Stimulated activated CD8-positive, alpha-beta memory T cell treated with anti-CD3 and anti-CD28 coated beads, Interleukin-7, amount 100 ng/mL, for 48 hours (primary cell): Measurements from ENCODE around the gene SKA3.
"Not testable (repeated sequence)": the region's sequence is repeated elsewhere in the genome, so short reads cannot be mapped to it uniquely, and the experiment has no call there.

Source experiments
- DNase-seq, 2 donors: peaks; one replicate each; pipeline ENCODE4 v3.0.0-alpha.2; 2020; ENCODE audit warnings: low read depth in 1 of 2; ENCODE audit errors: extremely low read depth in 1 of 2

SKA3 gene

DNA sequence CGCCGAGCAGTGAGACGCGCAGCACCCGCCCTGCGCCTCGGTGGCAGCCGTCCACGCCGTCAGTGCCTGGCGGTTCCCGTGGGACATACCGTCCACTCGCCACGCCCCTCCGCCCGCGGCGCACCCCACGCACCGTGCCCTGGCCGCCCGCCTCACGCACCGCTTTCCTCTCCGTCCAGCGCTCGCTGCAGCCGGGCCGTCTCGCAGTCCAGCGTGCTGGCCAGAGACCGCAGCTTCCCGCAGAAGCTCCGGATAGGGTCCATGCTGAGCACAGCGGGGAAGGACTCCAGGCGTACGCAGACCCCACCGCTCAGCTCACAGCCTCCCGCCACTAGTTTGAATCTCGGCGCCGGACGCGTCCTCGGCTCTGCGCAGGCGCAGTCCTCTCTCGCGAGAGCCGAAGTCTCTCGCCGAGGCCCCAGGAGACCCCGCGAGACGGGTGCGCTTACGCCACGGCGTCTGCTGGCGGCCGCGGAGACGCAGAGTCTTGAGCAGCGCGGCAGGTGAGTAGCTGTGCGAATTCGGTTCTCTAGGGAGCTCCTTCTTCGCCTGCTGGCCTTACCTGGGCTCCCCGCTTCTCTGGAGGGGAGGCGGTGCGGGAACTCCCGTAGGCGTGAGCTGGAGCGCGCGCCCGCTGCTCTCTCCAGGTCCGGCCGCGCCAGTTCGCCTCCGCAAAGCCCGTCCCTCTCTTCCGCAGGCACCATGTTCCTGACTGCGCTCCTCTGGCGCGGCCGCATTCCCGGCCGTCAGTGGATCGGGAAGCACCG, at the start of gene SKA3, which contains the start of gene MRPL57:
Gene SKA3 (minus strand): TSS at position 338 of the 767 bp plus-strand sequence. CDS start 75 bp downstream, at position 263.
Gene MRPL57 (plus strand): TSS at position 444 of the 767 bp plus-strand sequence. CDS start 259 bp downstream, at position 703.
- peak; percentile 85 to 92 for DNase-seq

DNA sequence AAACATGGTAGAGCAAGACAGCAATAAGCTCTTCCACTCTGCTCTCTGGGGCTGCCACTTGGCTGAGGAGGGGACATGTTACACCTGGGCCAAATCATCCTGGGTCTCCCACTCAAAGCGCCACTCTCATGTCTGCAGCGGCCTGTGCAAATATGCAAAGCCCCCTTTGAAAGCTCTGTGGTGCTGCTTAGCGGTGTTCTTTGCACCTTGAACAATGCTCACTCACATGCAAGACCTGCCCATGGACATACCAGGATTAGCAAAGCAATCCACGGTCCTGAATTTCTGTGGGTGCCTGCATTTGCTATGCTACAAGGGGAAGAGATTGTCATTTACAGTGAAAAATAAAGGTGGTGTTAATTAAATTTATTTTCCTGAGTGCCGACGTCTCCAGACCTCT, 48.7 kb upstream of the SKA3 start:
- no peak for DNase-seq

DNA sequence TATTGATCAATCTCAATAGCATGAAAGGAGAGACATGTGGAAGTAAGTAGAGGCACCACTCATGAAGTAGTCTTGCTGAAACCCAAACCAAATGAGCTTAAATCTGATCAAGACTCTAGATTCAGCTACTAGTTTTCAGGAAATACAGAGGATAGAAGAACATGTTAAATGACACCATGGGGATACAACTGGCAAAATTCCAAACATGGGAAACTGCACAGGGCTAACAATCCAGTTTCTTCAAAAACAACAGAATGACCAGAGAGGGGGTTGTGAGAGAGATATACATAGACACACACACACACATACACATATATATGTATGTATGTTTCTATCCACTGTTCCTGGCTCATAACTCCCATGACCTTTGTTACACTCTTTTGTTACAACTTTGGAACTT, 44.9 kb upstream of the SKA3 start:
- no peak for DNase-seq

DNA sequence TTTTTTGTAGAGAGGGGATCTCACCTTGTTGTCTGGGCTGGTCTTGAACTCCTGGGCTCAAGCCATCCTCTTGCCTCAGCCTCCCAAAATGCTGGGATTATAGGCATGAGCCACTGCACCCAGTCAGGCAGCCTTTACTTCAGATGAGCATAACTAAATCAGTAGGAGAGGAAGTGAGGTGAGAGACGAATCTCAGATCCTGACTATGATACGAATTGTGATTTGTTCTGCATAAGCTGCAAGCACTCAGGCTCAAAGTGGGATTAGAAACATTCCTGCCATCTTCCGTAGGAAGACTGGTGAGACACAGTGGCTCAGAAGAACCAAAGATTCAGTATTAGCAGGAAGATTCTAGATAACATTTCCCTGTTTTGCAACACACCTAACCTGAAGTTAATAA, 43.4 kb upstream of the SKA3 start:
- not testable (repeated sequence) for DNase-seq

DNA sequence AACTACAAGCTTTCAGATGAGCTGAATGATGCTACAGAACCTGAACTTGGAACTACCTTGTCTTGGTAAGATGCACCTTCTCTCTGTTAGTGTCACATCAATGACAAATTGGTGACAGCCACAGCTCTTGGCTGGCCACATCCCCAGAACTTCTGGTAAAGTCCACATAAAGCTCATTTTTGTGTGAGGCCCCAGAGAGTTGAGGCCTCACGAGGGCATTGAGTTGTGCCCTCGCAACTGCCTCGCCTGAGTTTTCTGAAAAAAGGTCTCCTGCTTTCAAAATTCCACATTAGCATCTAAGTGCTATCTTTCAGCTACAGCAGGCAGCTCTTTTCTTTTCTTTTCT, 42.7 kb upstream of the SKA3 start:
- DNase-seq: no peak

DNA sequence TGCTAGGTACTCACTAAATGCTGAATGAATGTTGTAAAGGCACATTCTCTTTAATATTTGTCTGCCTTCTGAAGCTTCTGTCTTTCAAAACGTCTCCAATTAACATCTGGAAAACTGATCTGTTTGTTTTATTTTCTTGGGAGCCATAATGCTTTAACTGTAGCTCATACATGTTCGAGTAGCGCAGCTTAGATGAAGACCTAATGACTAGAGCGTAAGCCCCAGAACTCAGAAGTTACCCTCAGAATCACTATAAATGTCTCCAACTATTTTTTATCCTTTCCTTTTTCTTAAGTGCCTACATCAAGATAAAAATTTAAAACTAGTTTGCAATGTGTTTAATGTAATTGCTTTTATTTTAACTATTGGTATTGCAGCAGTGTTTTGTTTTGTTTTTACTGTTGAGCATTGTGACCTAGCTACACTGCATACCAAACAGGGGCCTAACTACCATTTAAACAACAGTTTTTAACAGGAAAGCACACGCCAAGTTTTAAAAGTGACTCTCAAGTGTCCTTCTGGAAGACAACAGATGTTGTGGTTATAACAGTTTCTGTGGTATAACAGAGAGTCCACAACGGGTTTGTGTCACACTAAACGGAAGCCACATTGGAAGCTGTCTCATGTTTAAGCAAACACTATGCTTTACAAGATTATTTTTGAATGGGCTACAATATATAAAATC, 42.1 kb upstream of the SKA3 start:
- no peak for DNase-seq

DNA sequence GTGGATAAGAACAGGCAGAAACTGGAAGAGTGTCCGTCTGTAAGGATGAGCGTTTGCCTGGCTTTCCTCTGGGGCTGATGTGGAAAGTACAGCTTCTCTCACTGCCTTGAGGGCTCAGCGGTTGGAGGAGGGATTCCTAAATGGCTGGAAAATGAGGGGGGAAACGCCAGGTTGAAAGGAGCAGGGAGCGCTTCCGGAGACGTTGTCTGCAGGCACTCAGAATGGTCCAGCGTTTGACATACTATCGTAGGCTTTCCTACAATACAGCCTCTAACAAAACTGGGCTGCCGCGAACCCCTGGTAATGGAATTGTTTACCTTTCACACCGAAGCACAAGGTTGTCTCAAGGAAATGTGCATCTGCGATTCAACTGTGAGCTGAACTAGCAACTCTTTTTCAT, 40.0 kb upstream of the SKA3 start:
- DNase-seq: no peak

DNA sequence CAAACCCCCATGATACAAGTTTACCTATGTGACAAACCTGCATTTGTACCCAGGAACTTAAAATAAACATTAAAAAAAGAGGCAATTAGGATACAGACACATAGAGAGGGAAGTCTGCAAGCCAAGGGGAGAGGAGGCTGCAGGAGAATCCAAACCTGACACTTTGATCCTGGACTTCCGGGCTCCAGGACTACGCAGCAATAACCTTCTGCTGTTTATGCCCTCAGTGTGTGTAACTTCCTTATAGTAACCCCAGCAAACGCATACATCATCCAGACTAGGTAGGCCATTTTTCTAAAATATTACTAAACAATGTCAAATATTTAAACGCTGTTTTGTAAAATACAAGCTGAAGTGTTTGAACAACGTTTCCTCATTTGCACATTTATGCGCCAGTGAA, 39.1 kb upstream of the SKA3 start:
- DNase-seq: not testable (repeated sequence)

DNA sequence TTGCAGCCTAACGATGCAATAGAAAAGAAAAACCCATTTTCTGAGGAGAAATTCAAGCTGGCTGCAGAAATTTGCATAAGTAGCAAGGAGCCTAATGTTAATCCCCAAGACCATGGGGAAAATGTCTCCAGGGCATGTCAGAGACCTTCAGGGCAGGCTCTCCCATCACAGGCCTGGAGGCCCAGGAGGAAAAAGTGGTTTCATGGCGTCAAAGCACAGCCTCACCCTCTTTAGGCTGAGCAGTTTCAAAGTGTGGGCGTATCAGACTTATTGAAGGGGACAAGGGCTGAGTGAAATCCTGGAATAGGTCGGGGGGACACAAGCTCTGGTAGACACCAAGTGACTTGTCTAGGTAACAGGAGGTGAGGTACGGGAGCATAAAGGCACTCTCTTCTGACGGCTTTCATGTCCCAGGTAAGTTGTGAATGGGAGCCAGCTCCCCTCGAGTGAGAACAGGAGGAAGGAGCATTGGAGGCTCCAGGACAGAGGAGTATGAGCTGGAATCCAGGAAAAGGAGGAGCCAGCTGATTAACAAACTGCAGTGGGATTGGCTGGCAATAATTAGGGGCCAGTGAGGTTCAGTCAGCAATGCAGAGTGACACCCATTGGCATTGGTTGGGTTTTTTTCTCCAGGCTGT, 35.9 kb upstream of the SKA3 start:
- DNase-seq: no peak

DNA sequence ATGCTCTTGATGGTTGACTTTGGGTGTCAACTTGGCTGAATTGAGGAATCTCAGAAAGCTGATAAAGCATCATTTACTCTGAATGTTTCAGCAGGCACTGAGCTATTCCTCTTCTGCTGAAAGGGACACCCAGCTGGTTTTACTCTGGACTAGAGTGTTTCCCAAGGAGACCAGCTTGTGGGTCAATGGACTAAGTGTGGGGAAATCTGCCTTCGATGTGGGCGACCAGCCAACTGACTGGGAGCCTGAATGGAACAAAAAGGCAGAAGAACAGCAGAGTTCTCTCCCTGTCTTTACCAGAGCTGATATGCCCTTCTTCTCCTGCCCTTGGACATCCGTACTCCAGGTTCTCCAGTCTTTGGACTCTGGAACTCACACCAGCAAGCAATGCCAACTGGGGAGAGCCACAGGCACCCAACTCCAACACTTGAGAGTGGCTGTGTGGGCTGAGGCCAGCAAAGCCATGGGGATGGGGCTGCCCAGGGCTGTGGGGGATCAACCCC, 32.4 kb upstream of the SKA3 start:
- DNase-seq: no peak

DNA sequence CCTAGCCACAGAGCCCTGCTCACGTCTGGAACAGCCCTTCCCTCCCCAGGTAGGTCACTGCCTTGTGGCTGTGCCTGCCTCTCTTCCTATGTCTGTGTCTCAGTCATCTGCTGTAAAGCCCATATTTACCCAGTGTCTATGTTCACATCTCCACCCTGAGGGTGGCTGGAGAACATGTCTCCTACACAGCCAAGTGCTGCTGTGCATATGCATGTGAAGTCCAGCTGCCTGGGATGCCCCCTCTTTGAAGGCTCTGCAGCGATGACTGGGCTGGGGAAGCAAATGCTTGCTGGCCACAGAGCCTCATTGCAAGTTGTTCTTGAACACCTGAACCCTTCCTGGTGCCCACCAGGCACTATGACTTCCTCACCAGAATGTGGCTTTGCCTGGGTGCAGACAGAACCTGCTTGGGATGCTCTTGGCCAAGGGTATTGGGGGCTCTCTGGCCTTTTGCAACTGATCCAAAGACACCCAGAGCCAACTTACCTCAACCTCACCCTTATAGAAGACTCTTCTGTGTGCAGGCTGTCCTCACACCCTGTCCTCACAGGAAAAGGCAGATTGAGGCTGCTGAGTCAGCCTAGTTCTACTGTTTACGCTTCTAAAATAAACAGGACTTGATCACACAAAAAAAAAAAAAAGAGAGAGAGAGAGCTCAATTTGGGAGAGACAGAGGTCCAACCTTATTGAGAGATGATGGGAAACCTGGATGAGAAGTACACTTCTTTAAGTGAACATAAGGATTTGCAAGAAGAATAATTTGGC, 26.6 kb upstream of the SKA3 start:
- no peak for DNase-seq

DNA sequence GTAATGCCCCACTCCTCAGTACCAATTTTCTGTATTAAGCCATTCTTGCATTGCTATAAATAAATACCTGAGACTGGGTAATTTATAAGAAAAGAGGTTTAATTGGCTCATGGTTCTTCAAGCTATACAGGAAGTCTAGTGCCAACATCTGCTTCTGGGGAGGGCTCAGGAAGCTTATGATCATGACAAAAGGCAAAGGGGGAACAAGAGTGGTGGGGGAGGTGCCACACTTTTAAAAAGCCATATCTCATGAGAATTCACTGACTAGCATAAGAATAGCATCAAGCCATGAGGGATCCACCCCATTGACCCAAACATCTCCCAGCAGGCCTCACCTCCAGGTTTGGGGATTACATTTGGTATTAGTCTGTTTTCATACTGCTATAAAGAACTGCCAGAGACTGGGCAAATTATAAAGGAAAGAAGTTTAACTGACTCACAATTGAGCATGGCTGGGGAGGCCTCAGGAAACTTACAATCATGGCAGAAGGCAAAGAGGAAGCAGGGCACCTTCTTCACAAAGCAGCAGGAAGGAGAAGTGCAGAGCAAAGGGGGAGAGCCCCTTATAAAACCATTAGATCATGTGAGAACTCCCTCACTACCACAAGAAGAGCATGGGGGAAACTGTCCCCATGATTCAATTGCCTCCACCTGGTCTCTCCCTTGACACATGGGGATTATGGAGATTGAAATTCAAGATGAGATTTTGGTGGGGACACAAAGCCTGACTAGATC, 25.3 kb upstream of the SKA3 start:
- DNase-seq: not testable (repeated sequence)

DNA sequence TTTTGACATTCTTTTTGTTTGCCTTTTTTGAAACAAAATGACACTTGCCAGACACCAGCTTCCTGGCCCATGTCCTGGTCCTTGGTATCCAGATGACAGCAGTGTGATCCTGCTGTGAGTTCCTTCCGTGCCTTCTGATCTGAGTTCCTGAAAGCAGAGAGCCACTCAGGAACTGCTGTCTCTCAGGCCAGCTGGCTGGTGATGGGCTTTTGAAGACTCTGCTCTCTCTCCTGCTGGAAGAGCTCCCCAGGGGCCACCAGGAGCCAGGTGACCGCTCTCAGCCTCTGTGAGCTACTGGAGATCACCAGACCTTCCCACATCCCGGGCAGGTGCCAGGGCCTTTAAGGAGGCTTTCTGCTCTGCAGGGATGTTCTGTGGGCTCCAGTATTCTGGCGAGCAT, 22.0 kb upstream of the SKA3 start:
- not testable (repeated sequence) for DNase-seq

DNA sequence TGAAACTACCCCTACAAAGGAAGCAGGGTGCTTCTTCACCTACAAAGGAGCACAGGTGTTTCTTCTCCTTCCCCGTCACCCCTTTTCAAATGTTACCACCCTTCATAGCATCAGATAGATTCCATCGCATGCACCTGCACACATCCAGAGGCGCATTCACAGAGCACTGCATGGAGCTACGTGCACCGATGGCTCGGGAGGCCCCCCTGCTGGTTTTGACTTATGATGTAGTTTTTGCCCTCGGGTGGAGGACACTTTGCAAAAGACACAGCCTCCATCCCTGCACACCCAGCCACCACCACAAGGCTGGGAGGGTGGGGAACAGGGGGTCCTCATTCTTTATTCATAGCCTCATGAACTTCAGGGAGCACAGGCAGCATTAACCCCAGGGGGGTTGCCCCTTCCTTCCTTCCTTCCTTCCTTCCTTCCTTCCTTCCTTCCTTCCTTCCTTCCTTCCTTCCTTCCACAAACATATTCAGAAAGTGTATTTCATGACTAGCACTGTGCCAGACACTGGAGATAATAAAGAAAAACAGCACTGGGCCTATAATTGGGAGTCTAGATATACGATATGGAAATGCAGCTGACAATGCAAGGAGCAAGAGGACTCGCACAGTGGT, 21.4 kb upstream of the SKA3 start:
- DNase-seq: not testable (repeated sequence)

DNA sequence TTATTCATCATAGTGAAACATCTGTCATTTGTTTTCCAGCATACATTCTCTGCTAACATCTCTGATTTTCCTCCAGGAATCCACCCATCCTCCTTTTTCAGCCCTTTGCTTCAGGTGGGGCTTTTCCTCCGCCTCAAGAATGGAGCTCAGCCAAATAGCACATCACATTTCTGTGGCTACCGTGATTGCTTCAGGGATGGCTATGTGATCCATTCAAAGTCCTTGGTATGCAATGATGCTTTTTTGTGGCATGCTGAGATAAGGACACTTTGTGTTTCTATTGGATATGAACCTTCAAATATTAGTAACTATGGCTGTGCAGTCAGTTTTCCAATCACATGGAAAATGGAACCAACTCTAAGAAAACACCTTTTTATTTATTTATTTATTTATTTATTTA, 18.4 kb upstream of the SKA3 start:
- DNase-seq: not testable (repeated sequence)

DNA sequence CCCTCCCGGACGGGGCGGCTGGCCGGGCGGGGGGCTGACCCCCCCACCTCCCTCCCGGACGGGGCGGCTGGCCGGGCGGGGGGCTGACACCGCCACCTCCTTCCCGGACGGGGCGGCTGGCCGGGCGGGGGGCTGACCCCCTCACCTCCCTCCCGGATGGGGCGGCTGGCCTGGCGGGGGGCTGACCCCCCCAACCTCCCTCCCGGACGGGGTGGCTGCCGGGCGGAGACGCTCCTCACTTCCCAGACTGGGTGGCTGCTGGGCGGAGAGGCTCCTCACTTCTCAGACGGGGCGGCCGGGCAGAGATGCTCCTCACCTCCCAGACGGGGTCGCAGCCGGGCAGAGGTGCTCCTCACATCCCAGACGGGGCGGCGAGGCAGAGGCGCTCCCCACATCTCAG, 10.1 kb upstream of the SKA3 start:
- not testable (repeated sequence) for DNase-seq

DNA sequence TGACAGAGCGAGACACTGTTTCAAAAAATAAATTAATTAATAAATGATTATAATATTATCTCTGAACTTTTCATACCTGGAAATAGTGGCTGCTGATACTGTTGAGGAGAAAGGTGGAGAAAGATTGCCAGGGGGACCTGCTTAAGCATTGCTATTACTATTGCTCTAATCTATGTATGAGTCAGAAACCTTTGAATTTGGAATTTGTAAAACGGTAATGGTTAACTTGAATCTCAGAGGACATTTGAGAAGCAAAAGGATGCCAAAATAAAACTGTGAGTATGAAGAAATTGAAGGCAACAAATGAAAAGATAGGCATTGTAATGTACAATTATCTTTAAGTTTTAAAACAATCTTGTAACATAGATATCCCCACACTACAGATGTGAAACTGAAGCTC, 5.3 kb upstream of the SKA3 start:
- no peak for DNase-seq

DNA sequence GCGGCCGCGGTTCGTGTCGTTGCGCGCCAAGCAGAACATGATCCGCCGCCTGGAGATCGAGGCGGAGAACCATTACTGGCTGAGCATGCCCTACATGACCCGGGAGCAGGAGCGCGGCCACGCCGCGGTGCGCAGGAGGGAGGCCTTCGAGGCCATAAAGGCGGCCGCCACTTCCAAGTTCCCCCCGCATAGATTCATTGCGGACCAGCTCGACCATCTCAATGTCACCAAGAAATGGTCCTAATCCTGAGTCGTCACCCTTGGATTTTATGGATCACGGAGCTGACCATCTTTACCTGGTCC, 581 bp upstream of the SKA3 start:
- peak in 1 of 2 donors; percentile 13 for DNase-seq

DNA sequence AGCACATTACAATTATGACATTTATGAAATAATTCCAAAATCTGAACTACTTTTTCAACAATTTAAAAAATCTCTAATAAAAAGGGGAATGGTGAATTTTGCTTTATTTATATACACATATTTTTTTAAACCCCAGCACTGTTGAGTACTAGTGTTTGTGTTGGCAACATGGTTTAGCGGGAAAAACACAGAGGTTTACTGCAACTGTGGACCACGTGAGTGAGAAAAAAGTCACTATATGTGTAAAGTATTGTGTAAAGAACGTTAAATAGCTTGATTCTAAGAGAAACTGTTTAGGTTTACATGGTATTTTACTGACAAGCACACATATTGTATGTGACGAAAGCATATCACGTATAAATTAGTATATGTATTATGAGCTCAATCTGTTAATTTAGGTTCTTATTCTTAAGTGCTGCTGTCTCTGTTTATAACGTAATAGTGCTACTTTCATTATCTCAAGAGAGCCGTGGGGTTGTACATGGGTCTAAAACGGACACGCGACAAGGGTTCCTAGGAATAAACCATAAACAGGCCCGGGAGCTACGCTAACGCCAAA, 617 bp downstream of the SKA3 start:
- no peak for DNase-seq

DNA sequence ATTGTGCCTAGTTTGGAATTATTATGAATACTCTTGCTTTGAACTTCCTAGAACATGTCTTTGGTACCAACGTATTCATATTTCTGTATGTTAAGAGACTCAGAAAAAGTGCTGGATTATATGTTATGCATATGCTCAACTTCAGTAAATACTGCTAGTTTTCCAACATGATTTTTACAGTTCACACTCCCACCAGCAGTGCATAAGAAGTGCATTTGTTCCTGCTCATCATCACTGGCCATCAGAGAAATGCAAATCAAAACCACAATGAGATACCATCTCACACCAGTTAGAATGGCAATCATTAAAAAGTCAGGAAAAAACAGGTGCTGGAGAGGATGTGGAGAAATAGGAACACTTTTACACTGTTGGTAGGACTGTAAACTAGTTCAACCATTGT, 2.6 kb downstream of the SKA3 start:
- DNase-seq: not testable (repeated sequence)
